Activated CD4-positive, alpha-beta memory T cell treated with anti-CD3 and anti-CD28 coated beads for 36 hours (primary cell): ENCODE results near the gene ANKRD29. TPM values are rescaled to one million over a fixed set of nuclear protein-coding genes. Genes with fewer than 3 reads are reported as not detected.

ENCODE experiments used
- CTCF ChIA-PET: fragments of 350-600 bp; sonication (Branson Sonifier 250); formaldehyde crosslinking; loops from one replicate; lab custom pipeline; 2021; ENCODE audit warnings: antibody characterized with exemption, inconsistent platforms; lab: Charles Lee
- POLR2A ChIA-PET: fragments of 350-600 bp; sonication (Branson Sonifier 250); formaldehyde crosslinking; loops from one replicate; lab custom pipeline; 2021; ENCODE audit warnings: antibody characterized with exemption; lab: Charles Lee
- DNase-seq: peaks from one replicate; pipeline ENCODE4 v3.0.0-alpha.2; 2020
- H3K27ac Mint-ChIP-seq: one replicate; pipeline ENCODE4 v1.8.0; 2021; ENCODE audit warnings: mixed read lengths
- H3K27me3 Mint-ChIP-seq: one replicate; pipeline ENCODE4 v1.8.0; 2021; ENCODE audit warnings: mixed read lengths
- H3K36me3 Mint-ChIP-seq: one replicate; pipeline ENCODE4 v1.8.0; 2021; ENCODE audit warnings: mixed read lengths
- H3K4me1 Mint-ChIP-seq: one replicate; pipeline ENCODE4 v1.8.0; 2021; ENCODE audit warnings: low read depth, mixed read lengths
- H3K4me3 Mint-ChIP-seq: one replicate; pipeline ENCODE4 v1.8.0; 2021; ENCODE audit warnings: mild to moderate bottlenecking, mixed read lengths
- H3K9me3 Mint-ChIP-seq: one replicate; pipeline ENCODE4 v1.8.0; 2021; ENCODE audit warnings: mixed read lengths
- intact Hi-C: fragments of 100-400 bp; cut with micrococcal nuclease; formaldehyde crosslinking; loops from one replicate; pipeline ENCODE4 v1.15.1; 2023
- total RNA-seq, 2 experiments: library from RNA; stranded (reverse); gene quantifications; one replicate each; pipeline ENCODE4 v1.2.3, GENCODE V29; 2021

Gene ANKRD29
- total RNA-seq, 2 experiments from 2014 or later, result not detected

- H3K4me3 Mint-ChIP-seq, result no peak overlapping the region
- intact Hi-C loops, result no loop called here
These were observed 53.2 kb downstream of the ANKRD29 start for GRCh38 chr18:23609390-23610023.

GRCh38 chr18:23608211-23608610 is 54.5 kb downstream of the ANKRD29 start:
- ChIA-PET CTCF (interaction anchor here (1.1 to 1.3 kb wide), 2 partner anchors 14 to 95 kb away, joined by 3 to 7 read pairs; no protein-coding TSS in a partner anchor), POLR2A (no interaction called here)
- H3K4me3 Mint-ChIP-seq, result no peak overlapping the region
- H3K4me1 Mint-ChIP-seq, result no peaks in the 10 kb centered on the region
- no peaks in the 10 kb centered on the region for H3K27me3 Mint-ChIP-seq
- intact Hi-C loops, result no loop called here
- no peak overlapping the region for H3K27ac Mint-ChIP-seq
- DNase-seq, result no peak
- H3K9me3 Mint-ChIP-seq, result no peaks in the 10 kb centered on the region
- H3K36me3 Mint-ChIP-seq, result no peaks in the 10 kb centered on the region

More at GRCh38 chr18:23609390-23610023, 53.2 kb downstream of the ANKRD29 start:
- Mint-ChIP-seq H3K27me3 (no peaks in the 10 kb centered on the region), H3K4me1 (no peaks in the 10 kb centered on the region), H3K9me3 (no peaks in the 10 kb centered on the region), H3K36me3 (no peaks in the 10 kb centered on the region), H3K27ac (no peak overlapping the region)
- ChIA-PET POLR2A (no interaction called here), CTCF (interaction anchor here (1.3 kb wide), 1 partner anchor 94 kb away, joined by 3 read pairs; no protein-coding TSS in a partner anchor)
- DNase-seq, result no peak

- H3K4me1 Mint-ChIP-seq, result no peaks in the 10 kb centered on the region
- no peaks in the 10 kb centered on the region for H3K36me3 Mint-ChIP-seq
- no peak overlapping the region for H3K4me3 Mint-ChIP-seq
- no peaks in the 10 kb centered on the region for H3K27me3 Mint-ChIP-seq
- ChIA-PET POLR2A (no interaction called here), CTCF (no interaction called here)
- no peak overlapping the region for H3K27ac Mint-ChIP-seq
- intact Hi-C loops, result no loop called here
- no peak for DNase-seq
- H3K9me3 Mint-ChIP-seq, result no peaks in the 10 kb centered on the region
These were observed 56.8 kb downstream of the ANKRD29 start for GRCh38 chr18:23605941-23606340.

- no peaks in the 10 kb centered on the region for H3K4me1 Mint-ChIP-seq
- POLR2A ChIA-PET, result no interaction called here
- intact Hi-C loops, result no loop called here
- no peak overlapping the region for H3K27ac Mint-ChIP-seq
- H3K27me3 Mint-ChIP-seq, result no peaks in the 10 kb centered on the region
- no peaks in the 10 kb centered on the region for H3K9me3 Mint-ChIP-seq
- H3K36me3 Mint-ChIP-seq, result no peaks in the 10 kb centered on the region
- DNase-seq, result no peak
- CTCF ChIA-PET, result interaction anchor here (1.3 kb wide), 1 partner anchor 83 kb away, joined by 4 read pairs; no protein-coding TSS in a partner anchor
- H3K4me3 Mint-ChIP-seq, result no peak overlapping the region
These were observed 62.9 kb downstream of the ANKRD29 start for GRCh38 chr18:23599809-23600208.

- H3K4me1 Mint-ChIP-seq, result peaks cover 11% of the 10 kb centered on the region
- H3K36me3 Mint-ChIP-seq, result no peaks in the 10 kb centered on the region
- no peak overlapping the region for H3K27ac Mint-ChIP-seq
- CTCF ChIA-PET, result no interaction called here
- H3K9me3 Mint-ChIP-seq, result no peaks in the 10 kb centered on the region
- POLR2A ChIA-PET, result no interaction called here
- peaks cover 1% of the 10 kb centered on the region for H3K27me3 Mint-ChIP-seq
- intact Hi-C loops, result no loop called here
- no peak overlapping the region for H3K4me3 Mint-ChIP-seq
- no peak for DNase-seq
These were observed 66.5 kb downstream of the ANKRD29 start for GRCh38 chr18:23596183-23596582.

GRCh38 chr18:23595591-23595990 is 67.1 kb downstream of the ANKRD29 start:
- DNase-seq, result no peak
- H3K4me1 Mint-ChIP-seq, result peaks cover 11% of the 10 kb centered on the region
- H3K27me3 Mint-ChIP-seq, result peaks cover 3% of the 10 kb centered on the region
- no peak overlapping the region for H3K27ac Mint-ChIP-seq
- H3K36me3 Mint-ChIP-seq, result no peaks in the 10 kb centered on the region
- no peak overlapping the region for H3K4me3 Mint-ChIP-seq
- H3K9me3 Mint-ChIP-seq, result no peaks in the 10 kb centered on the region
- intact Hi-C loops, result no loop called here
- ChIA-PET POLR2A (no interaction called here), CTCF (no interaction called here)

- intact Hi-C loops, result no loop called here
- ChIA-PET CTCF (no interaction called here), POLR2A (no interaction called here)
- Mint-ChIP-seq H3K4me1 (peaks cover 11% of the 10 kb centered on the region), H3K9me3 (no peaks in the 10 kb centered on the region), H3K27me3 (peaks cover 3% of the 10 kb centered on the region), H3K4me3 (no peak overlapping the region), H3K36me3 (no peaks in the 10 kb centered on the region), H3K27ac (no peak overlapping the region)
- no peak for DNase-seq
These were observed 69.0 kb downstream of the ANKRD29 start for GRCh38 chr18:23593720-23594119.

GRCh38 chr18:23592911-23593310 is 69.8 kb downstream of the ANKRD29 start:
- no peak for DNase-seq
- no peak overlapping the region for H3K4me3 Mint-ChIP-seq
- H3K4me1 Mint-ChIP-seq, result peaks cover 11% of the 10 kb centered on the region
- ChIA-PET CTCF (no interaction called here), POLR2A (no interaction called here)
- H3K36me3 Mint-ChIP-seq, result no peaks in the 10 kb centered on the region
- no peak overlapping the region for H3K27ac Mint-ChIP-seq
- peaks cover 3% of the 10 kb centered on the region for H3K27me3 Mint-ChIP-seq
- intact Hi-C loops, result no loop called here
- no peaks in the 10 kb centered on the region for H3K9me3 Mint-ChIP-seq

GRCh38 chr18:23591011-23591410 is 71.7 kb downstream of the ANKRD29 start:
- no peak overlapping the region for H3K27ac Mint-ChIP-seq
- ChIA-PET CTCF (interaction anchor here (1.3 kb wide), 1 partner anchor 112 kb away, joined by 4 read pairs; no protein-coding TSS in a partner anchor), POLR2A (interaction anchor here (0.6 kb wide), 1 partner anchor 180 kb away, joined by 3 read pairs; no protein-coding TSS in a partner anchor)
- peaks cover 3% of the 10 kb centered on the region for H3K27me3 Mint-ChIP-seq
- H3K36me3 Mint-ChIP-seq, result no peaks in the 10 kb centered on the region
- H3K4me3 Mint-ChIP-seq, result no peak overlapping the region
- no peak for DNase-seq
- peaks cover 18% of the 10 kb centered on the region for H3K4me1 Mint-ChIP-seq
- intact Hi-C loops, result no loop called here
- no peaks in the 10 kb centered on the region for H3K9me3 Mint-ChIP-seq

GRCh38 chr18:23588836-23589560 is 73.7 kb downstream of the ANKRD29 start:
- Mint-ChIP-seq H3K27me3 (peaks cover 3% of the 10 kb centered on the region), H3K27ac (no peak overlapping the region)
- intact Hi-C loops, result loop anchor here (5.0 kb wide), 2 partner anchors 428 to 1847 kb away; partner anchors contain the start of gene MIB1

GRCh38 chr18:23587220-23587642 is 75.5 kb downstream of the ANKRD29 start:
- peak overlapping the region; percentile 93 for H3K27ac Mint-ChIP-seq
- H3K27me3 Mint-ChIP-seq, result peaks cover 3% of the 10 kb centered on the region
- ChIA-PET CTCF (interaction anchor here (1.1 to 6.4 kb wide), 2 partner anchors 14 to 71 kb away, joined by 3 to 59 read pairs; no protein-coding TSS in a partner anchor), POLR2A (interaction anchor here (0.6 to 1.3 kb wide), 2 partner anchors 27 to 71 kb away, joined by 3 read pairs; no protein-coding TSS in a partner anchor)
- intact Hi-C loops, result loop anchor here (1.0 to 5.0 kb wide), 3 partner anchors 71 to 1845 kb away; partner anchors contain the start of gene MIB1
- H3K9me3 Mint-ChIP-seq, result no peaks in the 10 kb centered on the region
- DNase-seq, result no peak
- peak overlapping the region; percentile 95 for H3K4me3 Mint-ChIP-seq
- peaks cover 3% of the 10 kb centered on the region for H3K36me3 Mint-ChIP-seq
- H3K4me1 Mint-ChIP-seq, result peaks cover 24% of the 10 kb centered on the region

More at GRCh38 chr18:23588836-23589560, 73.7 kb downstream of the ANKRD29 start:
- DNase-seq, result no peak
- ChIA-PET CTCF (interaction anchor here (1.4 to 6.4 kb wide), 3 partner anchors 68 to 90 kb away, joined by 4 to 59 read pairs (median 10); no protein-coding TSS in a partner anchor), POLR2A (no interaction called here)
- Mint-ChIP-seq H3K9me3 (no peaks in the 10 kb centered on the region), H3K4me3 (no peak overlapping the region), H3K4me1 (peaks cover 23% of the 10 kb centered on the region), H3K36me3 (peaks cover 3% of the 10 kb centered on the region)
